BJ (cell line): ENCODE results near the gene IL21R. TPM values are rescaled to one million over a fixed set of nuclear protein-coding genes. Genes with fewer than 3 reads are reported as not detected.

Experiments
- CTCF ChIA-PET: fragments of 350-600 bp; formaldehyde crosslinking; extraction: SDS; loops from one replicate; lab custom pipeline; 2021; ENCODE audit warnings: antibody characterized with exemption, inconsistent platforms; lab: Yijun Ruan, JAX
- POLR2A ChIA-PET: fragments of 300-600 bp; sonication (Branson Sonifier 250); formaldehyde crosslinking; extraction: SDS; loops from one replicate; lab custom pipeline; 2021; ENCODE audit warnings: antibody characterized with exemption; lab: Charles Lee
- DNase-seq: peaks from one replicate; pipeline ENCODE4 v3.0.0-alpha.2; 2011; ENCODE audit warnings: low read depth
- H3K27me3 ChIP-seq: 2 replicates; pipeline ENCODE4 v1.6.0; 2011; ENCODE audit warnings: low read length; ENCODE audit not compliant: control insufficient read depth, insufficient read depth
- H3K36me3 ChIP-seq: 2 replicates; pipeline ENCODE4 v1.5.1; 2011; ENCODE audit warnings: low read length; ENCODE audit not compliant: control insufficient read depth, insufficient read depth
- H3K4me3 ChIP-seq: 2 replicates; pipeline ENCODE4 v1.5.1; 2011; ENCODE audit warnings: low read depth, mild to moderate bottlenecking, control low read depth, low read length
- CTCF ChIP-seq: IDR thresholded peaks from 2 replicates; pipeline ENCODE4 v1.5.1; 2011; ENCODE audit warnings: low read depth, mild to moderate bottlenecking, control low read depth, inconsistent platforms, low read length, moderate library complexity; ENCODE audit not compliant: insufficient read depth
- polyA plus RNA-seq: library from polyadenylated mRNA; depleted of rRNA; stranded (reverse); fragments of >200 nt; gene quantifications from 2 replicates; pipeline ENCODE4 v1.2.3, GENCODE V29; 2011

IL21R gene
- polyA plus RNA-seq, 1 experiment: 0.58 TPM

DNA sequence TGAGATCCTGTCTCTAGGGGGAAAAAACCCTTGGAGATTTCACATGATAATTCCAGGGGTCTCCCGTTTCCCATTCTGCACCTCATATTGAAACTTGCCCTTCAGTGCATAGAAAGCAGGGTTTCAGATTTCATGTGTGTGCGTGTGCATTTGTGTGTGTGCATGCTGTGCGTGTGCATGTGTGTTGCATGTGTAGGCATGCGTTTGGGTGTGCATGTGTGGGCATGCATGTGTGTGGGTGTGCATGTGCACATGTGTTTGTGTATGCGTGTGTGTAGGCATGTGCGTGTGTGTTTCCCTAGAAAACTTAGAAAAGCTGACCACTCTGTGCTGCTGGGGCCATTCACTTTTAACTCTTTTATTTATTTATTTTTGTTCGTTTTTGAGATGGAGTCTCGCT is 40.0 kb downstream of the IL21R start:
- CTCF ChIA-PET: no interaction called here

DNA sequence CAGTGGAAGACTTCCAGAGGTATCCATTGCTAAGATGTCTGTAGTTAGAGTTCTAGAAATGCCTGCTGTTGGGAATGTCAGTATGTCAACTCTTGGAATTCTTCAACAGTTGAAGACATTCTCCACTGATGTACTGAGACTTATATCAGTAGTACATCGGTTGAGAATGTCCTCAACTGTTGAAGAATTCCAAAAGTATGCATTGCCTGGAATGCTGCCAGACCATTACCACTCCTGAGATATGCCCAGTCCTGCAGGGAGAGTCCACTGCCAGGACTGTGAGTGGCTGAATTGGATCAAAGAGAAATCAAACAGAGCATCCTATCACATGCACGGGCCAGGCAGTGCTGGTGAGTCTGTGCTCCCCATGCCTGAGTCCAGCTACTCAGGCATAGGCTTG is 42.0 kb downstream of the IL21R start:
- POLR2A ChIA-PET: no interaction called here
- no peak for DNase-seq
- no peaks in the 10 kb centered on the region for H3K27me3 ChIP-seq
- TF ChIP-seq CTCF: no peak
- H3K4me3 ChIP-seq: no peak overlapping the region
- no peaks in the 10 kb centered on the region for H3K36me3 ChIP-seq
- CTCF ChIA-PET: interaction anchor here (1.3 kb wide), 1 partner anchor 11 kb away, joined by 3 read pairs; no protein-coding TSS in a partner anchor

More for the DNA sequence above, 40.0 kb downstream of the IL21R start:
- Histone ChIP-seq H3K27me3 (no peaks in the 10 kb centered on the region), H3K4me3 (no peak overlapping the region), H3K36me3 (no peaks in the 10 kb centered on the region)
- POLR2A ChIA-PET: no interaction called here
- no peak for DNase-seq
- no peak for TF ChIP-seq CTCF

- TF ChIP-seq CTCF: no peak
- ChIA-PET POLR2A (no interaction called here), CTCF (interaction anchor here (1.3 kb wide), 1 partner anchor 11 kb away, joined by 3 read pairs; no protein-coding TSS in a partner anchor)
- H3K36me3 ChIP-seq: no peaks in the 10 kb centered on the region
- no peak overlapping the region for H3K4me3 ChIP-seq
- no peaks in the 10 kb centered on the region for H3K27me3 ChIP-seq
- no peak for DNase-seq
These were observed 42.5 kb downstream of the IL21R start for GRCh38 chr16:27444470-27444869.

DNA sequence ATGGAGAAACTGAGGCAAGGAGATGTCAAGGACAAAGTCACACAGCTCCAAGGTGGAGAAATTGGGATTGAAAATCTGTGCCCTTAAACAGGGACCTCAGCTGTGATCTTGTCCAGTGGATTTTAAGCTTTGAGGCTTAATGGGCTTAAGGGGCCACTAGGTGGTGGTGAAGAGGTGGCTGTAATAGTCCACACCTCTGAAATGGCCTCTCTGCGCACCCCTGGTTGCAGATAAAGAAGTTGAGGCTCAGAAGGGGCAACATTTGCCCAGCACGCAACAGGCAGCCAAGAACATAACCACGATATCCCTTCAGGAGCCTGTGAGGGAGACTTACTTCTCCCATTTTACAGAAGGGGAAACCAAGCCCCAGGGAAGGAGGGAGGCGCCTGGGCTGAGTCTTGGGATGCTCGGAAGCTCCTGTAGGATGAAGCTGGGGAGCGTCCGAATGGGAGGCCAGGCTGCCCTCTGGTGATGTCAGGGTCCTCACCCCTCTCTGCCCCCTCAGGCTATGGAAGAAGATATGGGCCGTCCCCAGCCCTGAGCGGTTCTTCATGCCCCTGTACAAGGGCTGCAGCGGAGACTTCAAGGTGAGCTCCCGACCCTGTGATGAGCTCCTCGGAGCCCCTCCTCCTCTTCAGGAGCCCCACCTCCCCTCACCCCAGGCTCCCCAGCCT is 43.7 kb downstream of the IL21R start:
- Histone ChIP-seq H3K4me3 (no peak overlapping the region), H3K36me3 (no peaks in the 10 kb centered on the region), H3K27me3 (no peaks in the 10 kb centered on the region)
- DNase-seq: no peak
- ChIA-PET CTCF (interaction anchor here (1.2 kb wide), 1 partner anchor 12 kb away, joined by 3 read pairs; no protein-coding TSS in a partner anchor), POLR2A (no interaction called here)
- no peak for TF ChIP-seq CTCF

GRCh38 chr16:27446721-27447120 is 44.7 kb downstream of the IL21R start:
- ChIA-PET POLR2A (no interaction called here), CTCF (interaction anchor here (2.2 kb wide), 1 partner anchor 295 kb away, joined by 4 read pairs; no protein-coding TSS in a partner anchor)
- no peak overlapping the region for H3K4me3 ChIP-seq
- no peak for DNase-seq
- no peaks in the 10 kb centered on the region for H3K36me3 ChIP-seq
- no peak for TF ChIP-seq CTCF
- no peaks in the 10 kb centered on the region for H3K27me3 ChIP-seq
